ENCODE measurements around the gene CASP2.
"Not testable (repeated sequence)": the region's sequence is repeated elsewhere in the genome, so short reads cannot be mapped to it uniquely, and the experiment has no call there.

Gene CASP2

GRCh38 chr7:143287935-143288826 is at the start of gene CASP2:
CASP2 (plus strand) TSS chr7:143288351; CDS start chr7:143288456, 105 bp downstream.
- DNase-seq = peak; percentile 99

DNA sequence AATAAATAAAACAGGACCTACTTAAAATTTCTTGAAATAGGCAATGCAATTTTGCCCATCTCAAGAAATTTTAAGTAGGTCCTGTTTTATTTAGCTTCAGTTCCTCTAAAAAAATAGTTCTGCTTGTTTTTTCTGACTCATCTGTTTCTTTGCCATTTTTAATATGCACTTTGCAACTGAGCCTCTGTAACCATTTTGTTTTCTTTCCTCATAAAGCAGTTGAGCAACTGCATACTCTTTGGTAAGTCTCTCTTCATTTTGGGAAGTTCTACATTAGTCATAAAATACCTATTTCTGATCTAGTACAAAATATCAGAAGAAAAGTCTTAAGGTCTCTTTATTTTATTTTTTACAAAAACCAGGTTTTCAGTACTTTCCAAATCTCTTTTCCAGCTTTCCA is 48.3 kb upstream of the CASP2 start:
- no peak for DNase-seq

DNA sequence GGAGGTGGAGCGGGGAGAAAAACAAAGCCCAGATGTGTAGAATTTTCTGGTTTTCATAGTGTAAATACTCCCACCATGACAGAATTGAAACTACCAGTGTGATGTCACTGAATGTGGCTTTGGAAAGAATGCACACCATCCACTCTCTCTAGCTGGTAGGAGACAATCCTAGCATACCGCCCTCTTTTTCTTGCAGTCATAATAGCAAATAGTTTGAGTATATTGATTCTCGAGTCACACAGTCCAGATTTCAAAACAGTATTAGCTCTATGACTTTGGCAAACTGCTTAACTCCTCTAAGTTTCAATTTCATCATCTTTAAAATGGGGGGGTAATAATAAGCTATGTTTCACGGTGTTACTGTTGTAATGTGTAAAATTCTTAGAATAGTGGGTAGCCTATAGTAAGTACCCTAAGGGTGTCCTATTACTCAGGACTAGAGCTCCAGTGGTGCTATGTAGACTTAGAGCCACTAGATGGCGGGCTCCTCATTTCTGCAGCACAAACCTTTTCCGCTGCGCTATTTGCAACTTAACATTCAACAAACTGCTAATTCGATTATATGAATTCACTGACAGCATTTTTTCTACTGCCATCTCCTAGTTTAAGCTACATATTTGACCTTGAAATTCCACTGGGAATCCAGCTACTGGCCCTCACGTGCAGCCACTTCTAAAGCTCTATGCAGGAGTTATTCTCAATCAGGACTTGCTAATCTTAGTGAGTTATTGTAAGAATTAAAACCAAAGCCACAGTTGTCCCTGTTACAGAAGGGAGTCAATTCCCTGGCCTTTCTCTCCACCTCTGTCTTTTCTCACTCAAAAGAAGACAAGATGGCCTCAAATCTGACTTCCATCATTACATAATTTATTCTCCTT is 47.6 kb upstream of the CASP2 start:
- peak; percentile 76 for DNase-seq

DNA sequence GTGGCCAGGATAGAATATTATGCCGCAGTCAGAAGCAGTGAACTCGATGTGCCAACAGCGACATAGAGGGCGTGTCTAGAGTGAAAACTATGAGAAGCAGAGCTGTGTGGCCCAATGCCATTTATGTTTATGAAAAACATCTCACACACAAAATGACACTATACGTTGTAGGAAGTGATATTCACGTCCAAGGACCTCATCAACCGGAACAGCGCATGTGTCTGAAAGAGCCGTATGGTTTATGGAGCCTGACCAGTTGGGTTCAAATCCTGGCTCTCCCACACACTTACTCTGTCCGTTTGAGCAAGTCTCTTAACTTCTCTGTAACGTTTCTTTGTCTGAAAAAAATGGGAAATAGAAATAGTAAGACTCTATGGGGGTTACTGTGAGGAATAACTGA is 45.8 kb upstream of the CASP2 start:
- no peak for DNase-seq

- DNase-seq = no peak
Measured at GRCh38 chr7:143243111-143243510, 45.0 kb upstream of the CASP2 start.

- no peak for DNase-seq
Measured at GRCh38 chr7:143243614-143244013, 44.5 kb upstream of the CASP2 start.

DNA sequence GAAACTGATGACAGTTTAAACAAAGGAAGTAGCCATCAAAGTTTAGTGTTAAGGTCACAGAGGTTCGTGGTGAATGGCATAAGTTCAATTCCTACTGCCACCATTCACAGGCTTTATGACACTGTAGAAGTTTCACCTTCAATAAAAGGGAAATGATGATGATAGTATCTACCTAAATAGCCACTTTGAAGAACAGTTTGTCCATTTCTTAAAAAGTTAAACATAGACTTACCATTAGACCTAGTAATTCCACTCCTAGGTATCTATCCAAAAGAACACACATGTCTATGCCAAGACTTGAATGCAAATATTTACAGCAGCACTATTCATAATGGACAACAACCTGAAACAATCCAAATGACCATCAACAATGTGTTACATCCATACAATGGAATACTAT is 43.8 kb upstream of the CASP2 start:
- DNase-seq = no peak

- no peak for DNase-seq
Measured at GRCh38 chr7:143245123-143245522, 43.0 kb upstream of the CASP2 start.

- no peak for DNase-seq
Measured at GRCh38 chr7:143247372-143247771, 40.8 kb upstream of the CASP2 start.

DNA sequence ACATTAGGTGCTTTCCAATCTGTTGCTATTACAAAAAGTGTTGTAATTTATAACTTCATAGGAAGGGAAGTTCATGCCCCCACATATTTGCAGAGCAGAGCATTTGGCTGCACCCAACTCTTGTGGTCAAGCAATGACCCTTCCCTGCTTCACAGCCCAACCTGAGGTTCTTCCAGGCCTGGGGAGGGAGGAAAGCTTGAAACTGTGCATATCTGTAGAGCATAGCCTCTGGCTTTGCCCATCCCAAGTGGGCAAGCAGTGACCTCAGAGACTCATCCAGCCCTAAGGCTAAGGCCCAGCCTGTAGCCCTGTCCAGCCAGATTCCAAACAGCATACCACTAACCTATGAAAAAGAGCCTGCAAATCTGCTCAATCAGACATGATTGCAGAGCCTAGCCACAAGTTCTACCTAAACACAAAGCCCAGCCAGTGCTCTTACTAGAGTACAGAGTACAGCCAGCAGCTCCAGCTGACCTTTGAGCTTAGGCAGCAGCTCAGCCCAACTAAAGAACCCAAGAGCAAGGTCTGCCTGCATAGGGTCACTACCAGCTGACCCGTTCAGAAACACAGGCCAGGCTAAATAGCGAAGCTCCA is 39.3 kb upstream of the CASP2 start:
- DNase-seq = no peak

DNA sequence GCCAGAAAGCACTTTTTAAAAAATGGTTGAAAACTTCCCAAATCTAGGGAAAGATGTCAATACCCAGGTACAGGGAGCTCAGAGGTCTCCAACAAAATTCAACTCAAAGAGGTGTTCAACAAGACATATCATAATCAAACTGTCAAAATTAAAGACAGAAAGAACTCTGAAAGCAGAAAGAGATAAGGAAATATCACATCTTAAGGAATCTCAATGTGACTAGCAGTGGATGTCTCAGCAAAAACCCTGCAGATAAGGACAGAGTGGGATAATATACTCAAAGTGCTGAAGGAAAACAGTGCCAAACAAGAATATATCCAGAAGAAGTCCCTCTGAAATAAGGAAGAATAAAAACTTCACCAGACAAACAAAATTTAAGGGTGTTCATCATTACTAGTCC is 38.0 kb upstream of the CASP2 start:
- DNase-seq = no peak

DNA sequence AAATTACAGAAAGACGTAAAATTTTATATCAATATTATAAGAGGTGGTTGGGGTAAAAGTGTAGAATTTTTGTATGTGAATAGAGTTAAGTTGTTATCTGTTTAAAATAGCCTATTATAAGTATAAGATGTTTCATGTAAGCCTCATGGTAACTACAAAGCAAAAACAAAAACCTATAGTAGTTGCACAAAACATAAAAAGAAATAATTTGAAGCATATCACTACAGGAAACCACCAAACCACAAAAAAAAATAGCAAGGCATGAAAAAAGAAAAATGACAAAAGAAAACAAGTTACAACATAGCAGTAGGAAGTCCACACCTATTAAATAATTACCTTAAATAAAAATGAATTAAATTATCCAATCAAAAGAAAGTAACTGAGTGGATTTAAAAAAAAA is 37.3 kb upstream of the CASP2 start:
- DNase-seq = no peak

GRCh38 chr7:143252006-143252405 is 36.1 kb upstream of the CASP2 start:
- no peak for DNase-seq

DNA sequence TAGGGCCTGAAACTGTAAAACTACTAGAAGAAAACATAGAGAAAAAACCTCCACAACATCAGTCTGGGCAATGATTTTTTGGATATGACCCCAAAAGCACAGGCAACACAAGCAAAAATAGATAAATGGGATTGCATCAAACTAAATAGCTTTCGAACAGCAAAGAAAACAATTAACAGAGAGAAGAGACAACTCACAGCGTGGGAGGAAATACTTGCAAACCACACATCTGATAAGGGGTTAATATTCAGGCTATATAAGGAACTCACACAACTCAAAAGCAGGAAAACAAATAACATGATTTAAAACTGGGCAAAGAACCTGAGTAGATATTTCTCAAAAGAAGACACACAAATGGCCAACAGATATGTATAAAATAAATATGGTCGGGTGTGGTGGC is 32.6 kb upstream of the CASP2 start:
- no peak for DNase-seq

DNA sequence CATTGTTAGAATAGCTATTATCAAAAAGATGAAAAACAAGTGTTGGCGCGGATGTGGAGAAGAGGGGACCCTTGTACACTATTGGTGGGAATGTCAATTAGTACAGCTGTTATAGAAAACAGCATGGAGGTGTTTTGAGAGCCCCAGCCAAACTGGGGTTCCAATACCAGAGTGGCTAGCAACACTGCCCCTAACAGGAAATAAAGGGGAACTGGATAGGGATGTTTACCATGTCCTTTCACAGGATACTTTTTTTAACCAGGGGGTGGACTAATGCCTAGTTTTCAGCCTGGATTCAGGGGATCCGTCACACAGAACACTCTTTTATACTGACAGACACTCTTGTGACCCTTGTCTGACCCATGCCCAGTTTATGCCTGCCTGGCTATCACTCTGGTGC is 31.8 kb upstream of the CASP2 start:
- no peak for DNase-seq

DNA sequence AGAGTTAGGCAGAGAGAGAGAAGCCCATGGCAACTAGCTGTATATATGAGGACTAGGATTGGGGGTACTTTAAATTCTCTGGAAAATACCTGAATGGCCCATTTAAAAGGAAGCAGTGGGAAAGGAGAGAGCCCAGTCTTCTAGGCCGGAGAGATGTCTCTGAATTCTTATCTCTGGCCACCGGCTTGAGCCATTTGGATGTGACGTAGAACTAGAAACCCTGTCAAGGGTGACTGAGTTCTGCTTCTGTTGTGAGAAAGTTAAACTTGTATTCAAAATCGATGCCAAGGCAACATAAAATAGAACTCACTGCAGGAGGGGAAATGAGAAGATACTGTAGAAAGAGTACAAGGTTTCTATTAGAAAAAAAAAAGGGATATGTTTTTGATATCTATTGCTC is 31.2 kb upstream of the CASP2 start:
- no peak for DNase-seq

- no peak for DNase-seq
Measured at GRCh38 chr7:143257501-143257900, 30.6 kb upstream of the CASP2 start.

DNA sequence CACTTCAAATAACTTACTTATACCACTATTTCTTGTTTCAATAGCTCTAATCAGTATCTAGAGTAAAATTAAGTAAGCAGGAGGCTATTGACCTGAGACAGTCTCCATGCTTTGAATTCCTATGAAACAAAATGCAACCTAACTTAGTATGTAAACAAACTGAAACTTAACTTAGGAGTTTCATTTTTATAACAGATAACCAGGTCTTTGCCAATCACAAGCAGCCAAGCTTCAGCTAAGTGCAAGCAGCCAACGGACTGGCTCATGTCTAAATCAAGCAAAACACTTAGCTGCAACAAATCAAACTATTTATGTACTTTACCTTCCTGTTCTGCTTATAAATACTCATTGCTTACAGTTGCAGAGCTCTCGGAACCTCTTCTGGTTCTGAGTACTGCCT is 29.3 kb upstream of the CASP2 start:
- no peak for DNase-seq

- no peak for DNase-seq
Measured at GRCh38 chr7:143259765-143260164, 28.4 kb upstream of the CASP2 start.

DNA sequence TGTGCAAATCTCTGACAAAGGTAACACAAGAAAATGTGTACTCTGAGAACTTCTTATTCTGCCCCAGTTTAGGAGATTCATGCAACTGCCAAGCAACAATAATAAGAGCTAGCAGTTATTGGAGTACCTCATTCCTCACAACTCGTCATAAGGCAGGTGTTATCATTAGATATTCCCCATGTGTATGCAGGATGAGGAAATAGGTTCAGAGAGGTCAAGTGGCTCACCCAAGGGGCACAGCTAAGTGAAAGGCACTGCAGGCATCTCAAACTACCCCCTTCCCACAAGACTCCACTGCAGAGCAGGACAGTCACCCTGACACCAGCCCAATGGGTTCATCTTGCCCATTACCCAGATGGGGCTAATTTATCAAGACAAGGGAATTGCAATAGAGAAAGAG is 26.2 kb upstream of the CASP2 start:
- no peak for DNase-seq

DNA sequence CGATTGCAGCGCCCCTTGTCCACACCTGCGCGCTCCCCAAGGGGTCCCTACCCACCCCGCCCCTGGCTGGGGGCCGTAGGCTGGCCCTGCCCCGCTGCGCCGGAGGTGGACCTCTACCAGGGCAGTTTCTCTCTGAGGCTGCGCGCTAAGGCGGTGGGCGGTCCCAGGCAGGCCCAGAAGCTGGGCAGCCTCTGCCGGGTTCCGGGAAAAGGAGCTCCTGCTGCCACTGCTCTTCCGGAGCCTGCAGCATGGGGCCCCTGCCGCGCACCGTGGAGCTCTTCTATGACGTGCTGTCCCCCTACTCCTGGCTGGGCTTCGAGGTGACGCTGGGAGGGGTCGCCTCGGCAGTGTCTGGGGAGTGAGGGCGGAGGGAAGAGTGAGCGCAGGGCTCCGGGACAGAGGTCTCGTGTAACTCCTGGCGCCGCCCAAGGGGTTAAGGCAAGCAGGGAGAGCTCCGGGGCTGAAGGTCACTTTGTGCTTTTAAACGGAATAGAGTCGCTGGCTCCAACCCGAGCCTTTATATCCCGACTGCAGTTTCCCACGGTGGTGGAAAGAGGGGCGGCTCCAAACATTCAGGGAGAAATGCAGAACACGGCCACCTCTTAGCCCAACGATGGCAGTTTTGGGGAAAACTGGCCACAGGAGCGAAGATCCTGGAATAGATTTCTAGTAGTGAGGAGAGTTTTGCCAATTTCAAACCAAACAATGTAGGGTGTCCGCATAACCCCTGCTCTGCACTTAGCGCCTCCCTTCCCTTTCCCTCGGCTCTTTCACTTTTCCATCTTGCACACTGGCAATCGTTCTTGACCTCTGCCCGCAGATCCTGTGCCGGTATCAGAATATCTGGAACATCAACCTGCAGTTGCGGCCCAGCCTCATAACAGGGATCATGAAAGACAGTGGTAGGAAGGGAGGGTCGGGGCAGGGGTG is 24.6 kb upstream of the CASP2 start, which contains the start of gene GSTK1:
GSTK1 (plus strand) TSS at position 176 of the 930 bp plus-strand sequence; CDS start at position 249, 73 bp downstream.
- DNase-seq = peak; percentile 90

- not testable (repeated sequence) for DNase-seq
Measured at GRCh38 chr7:143264196-143264568, 24.0 kb upstream of the CASP2 start.

All from femur (tissue), 1 donor.